Peyer's patch (tissue), 4 donors: ENCODE data around the gene B3GAT1.

Experiments used
- CTCF ChIP-seq, 6 experiments: fragments of 450-650 bp in 4 of 6; fragments of 200-600 bp in 2 of 6; sonication (generic) in 1 of 6; IDR thresholded peaks; one replicate each; pipeline ENCODE4 v1.5.1; 2017 to 2019; ENCODE audit warnings: antibody characterized with exemption in 6 of 6, mild to moderate bottlenecking in 3 of 6, moderate library complexity in 1 of 6
- POLR2A ChIP-seq, 2 donors: fragments of 450-650 bp; IDR thresholded peaks; one replicate each; pipeline ENCODE4 v1.5.1; 2017; ENCODE audit warnings: antibody characterized with exemption in 2 of 2, mild to moderate bottlenecking in 2 of 2, moderate library complexity in 2 of 2

GRCh38 chr11:134401825-134402809 is 9.9 kb downstream of the B3GAT1 start:
- no peak for TF ChIP-seq CTCF (IDR thresholded peaks at IDR 0.05)
- no peak for TF ChIP-seq POLR2A (IDR thresholded peaks at IDR 0.05)
